ENCODE results near the gene EPS8L2.
"Not testable (repeated sequence)": the region's sequence is repeated elsewhere in the genome, so short reads cannot be mapped to it uniquely, and the experiment has no call there.

EPS8L2 gene

GRCh38 chr11:727281-727701 is 21.3 kb downstream of the EPS8L2 start:
- H3K4me3 ChIP-seq (ENCODE audit: low read depth, low read length): no peak overlapping the region
- peaks cover 3% of the 10 kb centered on the region for H3K27me3 ChIP-seq (ENCODE audit: insufficient read depth, low read depth, severe bottlenecking)
- no peak for DNase-seq
- TF ChIP-seq, protein P1, sequence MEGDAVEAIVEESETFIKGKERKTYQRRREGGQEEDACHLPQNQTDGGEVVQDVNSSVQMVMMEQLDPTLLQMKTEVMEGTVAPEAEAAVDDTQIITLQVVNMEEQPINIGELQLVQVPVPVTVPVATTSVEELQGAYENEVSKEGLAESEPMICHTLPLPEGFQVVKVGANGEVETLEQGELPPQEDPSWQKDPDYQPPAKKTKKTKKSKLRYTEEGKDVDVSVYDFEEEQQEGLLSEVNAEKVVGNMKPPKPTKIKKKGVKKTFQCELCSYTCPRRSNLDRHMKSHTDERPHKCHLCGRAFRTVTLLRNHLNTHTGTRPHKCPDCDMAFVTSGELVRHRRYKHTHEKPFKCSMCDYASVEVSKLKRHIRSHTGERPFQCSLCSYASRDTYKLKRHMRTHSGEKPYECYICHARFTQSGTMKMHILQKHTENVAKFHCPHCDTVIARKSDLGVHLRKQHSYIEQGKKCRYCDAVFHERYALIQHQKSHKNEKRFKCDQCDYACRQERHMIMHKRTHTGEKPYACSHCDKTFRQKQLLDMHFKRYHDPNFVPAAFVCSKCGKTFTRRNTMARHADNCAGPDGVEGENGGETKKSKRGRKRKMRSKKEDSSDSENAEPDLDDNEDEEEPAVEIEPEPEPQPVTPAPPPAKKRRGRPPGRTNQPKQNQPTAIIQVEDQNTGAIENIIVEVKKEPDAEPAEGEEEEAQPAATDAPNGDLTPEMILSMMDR (IDR thresholded peaks at IDR 0.05; ENCODE audit: low read depth, low read length): no peak
- no peaks in the 10 kb centered on the region for H3K9me3 ChIP-seq (ENCODE audit: severe bottlenecking)
- H3K36me3 ChIP-seq: no peaks in the 10 kb centered on the region
- peak overlapping the region; percentile 57 for H3K27ac ChIP-seq

GRCh38 chr11:727859-728748 is 22.1 kb downstream of the EPS8L2 start:
- Histone ChIP-seq H3K27ac (peak overlapping the region; percentile 57), H3K36me3 (no peaks in the 10 kb centered on the region), H3K27me3 (ENCODE audit: insufficient read depth, low read depth, severe bottlenecking) (no peaks in the 10 kb centered on the region), H3K9me3 (ENCODE audit: severe bottlenecking) (no peaks in the 10 kb centered on the region), H3K4me3 (ENCODE audit: low read depth, low read length) (no peak overlapping the region)
- TF ChIP-seq, protein P1 (IDR thresholded peaks at IDR 0.05; ENCODE audit: low read depth, low read length): peak; percentile 99
- DNase-seq: peak; percentile 92

- TF ChIP-seq, protein P1 (IDR thresholded peaks at IDR 0.05; ENCODE audit: low read depth, low read length): no peak
- H3K9me3 ChIP-seq (ENCODE audit: severe bottlenecking): no peaks in the 10 kb centered on the region
- H3K4me3 ChIP-seq (ENCODE audit: low read depth, low read length): no peak overlapping the region
- DNase-seq: no peak
- H3K27me3 ChIP-seq (ENCODE audit: insufficient read depth, low read depth, severe bottlenecking): no peaks in the 10 kb centered on the region
- H3K27ac ChIP-seq: no peak overlapping the region
- H3K36me3 ChIP-seq: no peaks in the 10 kb centered on the region
Measured at GRCh38 chr11:728901-729491, 23.0 kb downstream of the EPS8L2 start.

GRCh38 chr11:729492-730074 is 23.6 kb downstream of the EPS8L2 start:
- no peak for DNase-seq
- Histone ChIP-seq H3K36me3 (no peaks in the 10 kb centered on the region), H3K27me3 (ENCODE audit: insufficient read depth, low read depth, severe bottlenecking) (no peaks in the 10 kb centered on the region), H3K4me3 (ENCODE audit: low read depth, low read length) (no peak overlapping the region), H3K27ac (no peak overlapping the region), H3K9me3 (ENCODE audit: severe bottlenecking) (no peaks in the 10 kb centered on the region)
- TF ChIP-seq, protein P1 (IDR thresholded peaks at IDR 0.05; ENCODE audit: low read depth, low read length): no peak

- Histone ChIP-seq H3K4me3 (ENCODE audit: low read depth, low read length) (no peak overlapping the region), H3K27me3 (ENCODE audit: insufficient read depth, low read depth, severe bottlenecking) (no peaks in the 10 kb centered on the region), H3K9me3 (ENCODE audit: severe bottlenecking) (no peaks in the 10 kb centered on the region), H3K27ac (no peak overlapping the region), H3K36me3 (no peaks in the 10 kb centered on the region)
- TF ChIP-seq, protein P1 (IDR thresholded peaks at IDR 0.05; ENCODE audit: low read depth, low read length): no peak
- no peak for DNase-seq
Measured at GRCh38 chr11:733072-733471, 27.0 kb downstream of the EPS8L2 start.

DNA sequence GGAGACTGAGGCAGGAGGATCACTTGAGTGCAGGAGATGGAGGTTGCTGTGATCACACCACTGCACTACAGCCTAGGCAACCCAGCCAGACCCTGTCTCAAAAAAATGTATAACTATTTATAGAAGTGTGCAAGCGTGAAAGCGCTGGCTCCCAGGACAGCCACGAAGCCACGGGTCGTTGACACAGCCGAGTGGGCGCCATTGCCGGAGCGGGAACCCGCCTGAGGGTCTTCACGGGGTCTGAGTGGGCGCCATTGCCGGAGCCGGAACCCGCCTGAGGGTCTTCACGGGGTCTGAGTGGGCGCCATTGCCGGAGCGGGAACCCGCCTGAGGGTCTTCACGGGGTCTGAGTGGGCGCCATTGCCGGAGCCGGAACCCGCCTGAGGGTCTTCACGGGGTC is 28.5 kb downstream of the EPS8L2 start:
- H3K36me3 ChIP-seq; H3K9me3 ChIP-seq (ENCODE audit: severe bottlenecking); H3K27me3 ChIP-seq (ENCODE audit: insufficient read depth, low read depth, severe bottlenecking); H3K4me3 ChIP-seq (ENCODE audit: low read depth, low read length); H3K27ac ChIP-seq; DNase-seq: not testable (repeated sequence)

Measured in WERI-Rb-1 (cell line).